LNCAP (cell line): ENCODE measurements around the gene CD36.

Experiments used
- TF ChIP-seq, protein P1 (sequence below): fragments of 450-650 bp; IDR thresholded peaks from 2 replicates; pipeline ENCODE4 v1.5.1; 2017; ENCODE audit warnings: mild to moderate bottlenecking

The CD36 gene

DNA sequence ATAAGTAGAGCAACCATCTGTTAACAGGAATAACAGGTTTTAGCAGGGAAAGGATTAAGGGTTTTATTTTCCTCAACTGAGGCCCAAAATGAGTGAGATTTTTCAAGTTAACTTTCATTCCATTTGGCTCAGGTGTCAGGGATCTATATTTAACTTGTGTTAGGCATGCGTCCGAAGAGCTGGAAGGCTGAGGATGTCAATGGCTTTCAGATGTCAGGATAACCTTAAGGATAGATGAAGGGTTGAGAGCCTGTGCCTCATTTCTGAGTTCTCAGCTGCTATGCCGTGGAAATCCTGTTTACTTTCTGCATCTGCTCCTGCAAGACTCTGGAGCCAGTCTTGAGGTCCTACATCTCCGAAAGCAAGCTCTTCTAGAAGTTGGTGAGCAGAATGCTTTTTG is 36.4 kb upstream of the CD36 start:
- TF ChIP-seq, protein P1, sequence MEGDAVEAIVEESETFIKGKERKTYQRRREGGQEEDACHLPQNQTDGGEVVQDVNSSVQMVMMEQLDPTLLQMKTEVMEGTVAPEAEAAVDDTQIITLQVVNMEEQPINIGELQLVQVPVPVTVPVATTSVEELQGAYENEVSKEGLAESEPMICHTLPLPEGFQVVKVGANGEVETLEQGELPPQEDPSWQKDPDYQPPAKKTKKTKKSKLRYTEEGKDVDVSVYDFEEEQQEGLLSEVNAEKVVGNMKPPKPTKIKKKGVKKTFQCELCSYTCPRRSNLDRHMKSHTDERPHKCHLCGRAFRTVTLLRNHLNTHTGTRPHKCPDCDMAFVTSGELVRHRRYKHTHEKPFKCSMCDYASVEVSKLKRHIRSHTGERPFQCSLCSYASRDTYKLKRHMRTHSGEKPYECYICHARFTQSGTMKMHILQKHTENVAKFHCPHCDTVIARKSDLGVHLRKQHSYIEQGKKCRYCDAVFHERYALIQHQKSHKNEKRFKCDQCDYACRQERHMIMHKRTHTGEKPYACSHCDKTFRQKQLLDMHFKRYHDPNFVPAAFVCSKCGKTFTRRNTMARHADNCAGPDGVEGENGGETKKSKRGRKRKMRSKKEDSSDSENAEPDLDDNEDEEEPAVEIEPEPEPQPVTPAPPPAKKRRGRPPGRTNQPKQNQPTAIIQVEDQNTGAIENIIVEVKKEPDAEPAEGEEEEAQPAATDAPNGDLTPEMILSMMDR, result no peak

DNA sequence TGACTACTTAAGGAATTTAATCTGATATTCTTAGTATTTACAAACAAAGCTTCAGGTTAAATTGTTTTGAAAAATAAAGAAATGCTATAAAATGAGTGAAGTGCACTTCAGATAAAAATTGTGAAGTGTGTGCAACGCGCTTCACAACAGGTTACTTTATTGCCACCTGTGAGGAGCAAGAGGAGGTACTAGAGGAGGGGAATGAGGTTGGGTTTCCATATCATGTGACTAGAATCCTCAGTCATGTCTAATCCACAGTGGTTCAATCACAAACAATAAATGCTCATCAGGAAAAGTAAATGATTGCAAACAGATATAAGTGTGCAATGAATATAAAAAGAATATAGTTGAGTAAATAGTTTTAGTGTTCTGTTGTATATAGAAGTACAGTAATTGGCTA is 34.5 kb upstream of the CD36 start:
- TF ChIP-seq, protein P1, result no peak

DNA sequence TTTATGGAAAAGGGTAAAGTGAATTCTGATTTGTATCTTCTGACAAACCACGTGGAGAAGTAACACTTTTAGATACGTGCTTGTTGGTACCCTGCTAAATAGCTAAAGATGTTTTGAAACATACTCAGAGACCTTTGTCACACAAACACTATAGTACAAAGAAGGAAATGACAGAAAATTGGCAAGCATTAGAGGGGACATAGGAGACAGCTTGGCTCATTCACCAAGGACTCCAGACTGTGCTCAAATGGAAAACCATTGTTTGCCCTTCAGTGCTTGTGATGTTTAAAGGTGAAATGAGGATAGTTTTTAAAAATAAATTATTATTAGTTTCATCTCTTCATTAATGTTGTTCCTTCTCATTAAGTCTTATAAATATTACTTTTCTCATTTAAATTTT is 34.0 kb upstream of the CD36 start:
- TF ChIP-seq, protein P1, result no peak

DNA sequence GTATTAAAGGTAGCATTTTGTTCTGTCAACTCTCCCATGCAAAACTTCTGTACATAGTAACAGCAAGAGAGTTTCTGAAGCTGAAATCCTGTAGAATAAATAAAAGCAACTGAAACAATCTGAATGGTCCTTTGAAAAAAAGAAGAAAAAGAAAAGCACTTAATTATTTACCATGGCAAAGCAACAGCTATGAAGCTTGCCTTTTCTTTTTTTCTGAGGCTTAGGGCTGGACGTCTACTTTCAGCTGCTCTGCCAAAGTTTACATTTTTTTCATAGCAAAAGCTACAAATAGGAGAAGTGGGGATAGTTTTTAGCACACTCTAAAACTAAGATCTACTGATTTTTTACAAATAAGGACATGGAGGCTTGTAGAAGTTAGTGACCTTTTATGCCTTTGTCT is 31.3 kb upstream of the CD36 start:
- TF ChIP-seq, protein P1, result no peak

DNA sequence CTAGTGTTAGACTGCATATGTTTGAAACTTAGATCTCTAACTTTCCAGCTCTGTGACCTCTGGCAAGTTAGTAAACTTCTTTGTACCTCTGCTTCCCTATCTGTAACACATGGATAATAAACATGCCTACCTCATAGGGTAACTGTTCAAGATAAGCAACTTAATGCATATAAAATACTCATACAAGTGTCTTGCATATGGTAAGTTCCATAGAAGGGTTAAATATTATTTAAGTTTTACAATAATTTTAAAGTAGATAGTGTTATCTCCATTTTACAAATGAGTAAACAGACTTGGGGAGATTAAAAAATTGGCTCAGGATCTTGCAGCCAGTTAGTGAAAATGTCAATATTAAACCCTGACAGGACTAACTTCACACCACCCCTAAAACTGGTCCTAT is 30.1 kb upstream of the CD36 start:
- TF ChIP-seq, protein P1, result no peak

DNA sequence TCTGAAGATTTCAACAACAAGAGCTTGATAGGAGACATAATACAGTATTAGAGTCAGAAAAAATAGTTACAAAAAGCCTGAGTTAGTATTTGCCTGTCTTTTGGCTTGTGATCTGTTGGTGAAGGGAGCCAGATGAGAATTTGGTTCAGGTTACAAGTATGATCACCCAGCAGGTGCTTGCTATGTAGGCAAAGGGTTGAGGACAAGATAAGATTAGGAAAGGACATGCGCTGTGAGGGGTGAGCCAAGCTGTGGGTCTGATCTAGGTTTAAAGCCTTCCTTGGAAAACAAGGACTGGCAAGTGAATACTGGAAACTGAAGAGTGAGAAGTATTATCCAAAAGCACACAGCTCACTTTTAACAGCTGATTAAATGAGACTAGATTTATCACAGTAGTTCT is 28.7 kb upstream of the CD36 start:
- TF ChIP-seq, protein P1, result no peak

DNA sequence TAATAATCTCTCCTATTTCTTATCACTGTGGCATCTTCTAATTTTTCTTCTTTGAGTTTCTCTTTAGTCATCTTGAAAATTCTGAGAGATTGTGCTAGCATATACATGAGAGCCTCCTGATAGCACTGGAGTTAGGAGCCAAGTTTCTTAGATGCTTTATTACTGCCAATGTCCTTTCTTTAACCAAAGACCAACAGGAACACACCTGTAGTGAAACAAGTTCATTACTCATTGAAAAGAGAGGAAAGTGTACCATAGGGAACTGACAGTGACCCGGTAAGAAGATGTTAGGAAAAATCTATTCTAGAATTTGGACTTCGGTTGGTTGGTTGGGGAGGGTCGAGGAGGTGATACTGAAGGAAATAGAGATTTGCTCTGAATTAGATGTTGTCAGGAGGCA is 27.1 kb upstream of the CD36 start:
- TF ChIP-seq, protein P1, result no peak

DNA sequence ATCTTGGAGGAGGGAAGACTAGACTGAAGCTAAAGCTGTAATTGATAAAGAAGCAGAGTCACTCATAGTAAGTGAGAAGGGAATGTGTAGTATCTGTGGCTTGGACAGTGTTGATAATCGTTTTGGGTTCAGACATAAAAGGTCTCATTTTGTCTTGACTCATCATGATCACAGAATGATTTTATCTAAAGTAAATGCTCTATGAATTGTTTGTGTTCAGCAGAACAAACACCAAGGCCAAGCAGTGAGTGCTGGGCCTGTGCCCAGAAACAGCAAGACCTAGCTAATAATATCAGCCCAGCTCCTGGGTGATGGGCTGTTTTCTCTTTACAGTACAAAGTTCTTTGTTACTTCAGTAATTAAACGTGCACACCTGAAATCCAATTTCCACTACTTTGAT is 26.7 kb upstream of the CD36 start:
- TF ChIP-seq, protein P1, result no peak
